ENCODE results near the gene OTOGL.

- TF ChIP-seq, protein P1, sequence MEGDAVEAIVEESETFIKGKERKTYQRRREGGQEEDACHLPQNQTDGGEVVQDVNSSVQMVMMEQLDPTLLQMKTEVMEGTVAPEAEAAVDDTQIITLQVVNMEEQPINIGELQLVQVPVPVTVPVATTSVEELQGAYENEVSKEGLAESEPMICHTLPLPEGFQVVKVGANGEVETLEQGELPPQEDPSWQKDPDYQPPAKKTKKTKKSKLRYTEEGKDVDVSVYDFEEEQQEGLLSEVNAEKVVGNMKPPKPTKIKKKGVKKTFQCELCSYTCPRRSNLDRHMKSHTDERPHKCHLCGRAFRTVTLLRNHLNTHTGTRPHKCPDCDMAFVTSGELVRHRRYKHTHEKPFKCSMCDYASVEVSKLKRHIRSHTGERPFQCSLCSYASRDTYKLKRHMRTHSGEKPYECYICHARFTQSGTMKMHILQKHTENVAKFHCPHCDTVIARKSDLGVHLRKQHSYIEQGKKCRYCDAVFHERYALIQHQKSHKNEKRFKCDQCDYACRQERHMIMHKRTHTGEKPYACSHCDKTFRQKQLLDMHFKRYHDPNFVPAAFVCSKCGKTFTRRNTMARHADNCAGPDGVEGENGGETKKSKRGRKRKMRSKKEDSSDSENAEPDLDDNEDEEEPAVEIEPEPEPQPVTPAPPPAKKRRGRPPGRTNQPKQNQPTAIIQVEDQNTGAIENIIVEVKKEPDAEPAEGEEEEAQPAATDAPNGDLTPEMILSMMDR (conservative IDR thresholded peaks at IDR 0.05; ENCODE audit: low read length): no peak
- TF ChIP-seq EZH2phosphoT487 (IDR thresholded peaks at IDR 0.05; ENCODE audit: borderline replicate concordance, low read depth, low read length): no peak
Measured at GRCh38 chr12:80404629-80405028, 305.3 kb downstream of the OTOGL start.
